ENCODE results near the gene KNDC1. TPM values are rescaled to one million over a fixed set of nuclear protein-coding genes. Genes with fewer than 3 reads are reported as not detected.

Gene KNDC1
- total RNA-seq, 2 donors from 2014 or later, result 6.5 to 9.6 TPM

DNA sequence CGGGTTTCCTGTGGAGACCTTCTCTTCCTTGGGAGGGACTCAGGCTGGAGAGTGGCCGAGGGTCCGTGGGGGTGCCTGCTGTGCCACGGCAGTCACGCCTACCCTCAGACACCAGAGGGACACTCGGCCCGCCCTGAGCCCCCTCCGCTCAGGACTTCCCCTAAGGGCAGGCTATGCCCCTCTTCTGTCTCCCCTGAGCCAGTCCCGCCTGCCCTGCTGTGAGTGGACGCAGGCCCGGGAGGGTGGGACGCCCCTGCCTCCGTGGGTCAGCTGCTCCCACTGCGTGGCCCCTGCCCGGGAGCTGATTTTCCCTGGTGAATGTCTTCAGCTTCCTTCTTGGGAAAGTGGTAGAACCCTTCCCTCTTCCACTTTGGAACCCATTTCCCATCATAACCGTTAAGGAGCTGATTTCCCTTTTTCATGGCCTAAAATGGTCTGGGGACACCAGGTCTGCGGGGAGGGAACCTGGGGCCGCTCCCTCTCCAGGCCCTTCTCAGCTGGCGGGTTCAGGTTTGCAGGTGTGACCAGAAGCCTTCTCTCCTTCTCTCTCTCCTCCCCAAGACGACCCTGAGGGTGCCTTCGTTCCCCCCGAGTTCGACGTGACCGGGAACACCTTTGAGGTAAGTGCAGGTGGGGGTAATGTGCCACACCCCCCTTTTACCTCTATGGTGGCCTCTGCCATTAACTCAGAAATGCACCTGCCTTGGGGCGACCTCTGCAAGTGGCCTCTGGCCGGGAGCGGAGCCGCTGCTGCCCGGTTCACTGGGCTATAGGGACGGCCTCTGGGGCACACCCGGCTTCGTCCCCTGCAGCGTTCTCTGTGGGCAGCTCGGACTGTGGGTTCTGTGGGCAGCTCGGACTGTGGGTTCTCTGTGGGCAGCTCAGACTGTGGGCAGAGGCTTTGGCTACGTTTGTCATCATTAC lies 7.9 kb downstream of the KNDC1 start:
- Mint-ChIP-seq H3K9me3 (peaks cover under 1% of the 10 kb centered on the region), H3K27ac (no peak overlapping the region), H3K4me3 (no peak overlapping the region), H3K27me3 (ENCODE audit: insufficient read depth) (no peaks in the 10 kb centered on the region), H3K4me1 (no peaks in the 10 kb centered on the region), H3K36me3 (ENCODE audit: low read depth) (peaks cover 27% of the 10 kb centered on the region)
- H3K9me3 ChIP-seq (ENCODE audit: control insufficient read depth, low read length), result no peaks in the 10 kb centered on the region
- H3K36me3 ChIP-seq (ENCODE audit: control insufficient read depth, insufficient read depth, low read length), result no peaks in the 10 kb centered on the region
- no peaks in the 10 kb centered on the region for H3K4me1 ChIP-seq (ENCODE audit: control insufficient read depth, insufficient read depth, low read length)
- TF ChIP-seq, protein P1, sequence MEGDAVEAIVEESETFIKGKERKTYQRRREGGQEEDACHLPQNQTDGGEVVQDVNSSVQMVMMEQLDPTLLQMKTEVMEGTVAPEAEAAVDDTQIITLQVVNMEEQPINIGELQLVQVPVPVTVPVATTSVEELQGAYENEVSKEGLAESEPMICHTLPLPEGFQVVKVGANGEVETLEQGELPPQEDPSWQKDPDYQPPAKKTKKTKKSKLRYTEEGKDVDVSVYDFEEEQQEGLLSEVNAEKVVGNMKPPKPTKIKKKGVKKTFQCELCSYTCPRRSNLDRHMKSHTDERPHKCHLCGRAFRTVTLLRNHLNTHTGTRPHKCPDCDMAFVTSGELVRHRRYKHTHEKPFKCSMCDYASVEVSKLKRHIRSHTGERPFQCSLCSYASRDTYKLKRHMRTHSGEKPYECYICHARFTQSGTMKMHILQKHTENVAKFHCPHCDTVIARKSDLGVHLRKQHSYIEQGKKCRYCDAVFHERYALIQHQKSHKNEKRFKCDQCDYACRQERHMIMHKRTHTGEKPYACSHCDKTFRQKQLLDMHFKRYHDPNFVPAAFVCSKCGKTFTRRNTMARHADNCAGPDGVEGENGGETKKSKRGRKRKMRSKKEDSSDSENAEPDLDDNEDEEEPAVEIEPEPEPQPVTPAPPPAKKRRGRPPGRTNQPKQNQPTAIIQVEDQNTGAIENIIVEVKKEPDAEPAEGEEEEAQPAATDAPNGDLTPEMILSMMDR (conservative IDR thresholded peaks at IDR 0.05), result no peak
- no peak overlapping the region for H3K4me3 ChIP-seq (ENCODE audit: low read length)
- 90 to 93% methylated on average over 20 to 37 of the region's 37 CpGs for WGBS, 2 experiments (ENCODE audit: insufficient coverage in 1 of 2, insufficient read length in 1 of 2)
- no peak for DNase-seq
- H3K27ac ChIP-seq (ENCODE audit: low read depth, low read length), result no peak overlapping the region
- H3K27me3 ChIP-seq (ENCODE audit: control insufficient read depth, insufficient read depth, low read length, poor library complexity, severe bottlenecking), result no peaks in the 10 kb centered on the region
- no peak overlapping the region for H3K9ac ChIP-seq (ENCODE audit: extremely low read depth, low read length, poor library complexity, severe bottlenecking)

GRCh38 chr10:133168617-133169031 lies 8.6 kb downstream of the KNDC1 start:
- Histone ChIP-seq H3K9me3 (ENCODE audit: control insufficient read depth, low read length) (no peaks in the 10 kb centered on the region), H3K4me3 (ENCODE audit: low read length) (no peak overlapping the region), H3K27ac (ENCODE audit: low read depth, low read length) (no peak overlapping the region), H3K27me3 (ENCODE audit: control insufficient read depth, insufficient read depth, low read length, poor library complexity, severe bottlenecking) (no peaks in the 10 kb centered on the region), H3K4me1 (ENCODE audit: control insufficient read depth, insufficient read depth, low read length) (no peaks in the 10 kb centered on the region), H3K36me3 (ENCODE audit: control insufficient read depth, insufficient read depth, low read length) (no peaks in the 10 kb centered on the region), H3K9ac (ENCODE audit: extremely low read depth, low read length, poor library complexity, severe bottlenecking) (no peak overlapping the region)
- Mint-ChIP-seq H3K27me3 (ENCODE audit: insufficient read depth) (no peaks in the 10 kb centered on the region), H3K4me3 (no peak overlapping the region), H3K4me1 (no peaks in the 10 kb centered on the region), H3K36me3 (ENCODE audit: low read depth) (peaks cover 30% of the 10 kb centered on the region), H3K27ac (no peak overlapping the region), H3K9me3 (peaks cover 4% of the 10 kb centered on the region)
- 95 to 100% methylated on average over 3 to 14 of the region's 14 CpGs for WGBS, 2 experiments (ENCODE audit: insufficient coverage in 1 of 2, insufficient read length in 1 of 2)
- TF ChIP-seq, protein P1 (conservative IDR thresholded peaks at IDR 0.05), result no peak
- no peak for DNase-seq

- H3K4me1 ChIP-seq (ENCODE audit: control insufficient read depth, insufficient read depth, low read length), result no peaks in the 10 kb centered on the region
- peak; percentile 28 for DNase-seq
- H3K9me3 ChIP-seq (ENCODE audit: control insufficient read depth, low read length), result no peaks in the 10 kb centered on the region
- H3K27me3 ChIP-seq (ENCODE audit: control insufficient read depth, insufficient read depth, low read length, poor library complexity, severe bottlenecking), result no peaks in the 10 kb centered on the region
- no peak overlapping the region for H3K9ac ChIP-seq (ENCODE audit: extremely low read depth, low read length, poor library complexity, severe bottlenecking)
- H3K27ac ChIP-seq (ENCODE audit: low read depth, low read length), result no peak overlapping the region
- peaks cover 33% of the 10 kb centered on the region for H3K36me3 Mint-ChIP-seq (ENCODE audit: low read depth)
- H3K4me3 ChIP-seq (ENCODE audit: low read length), result no peak overlapping the region
- WGBS, 2 experiments (ENCODE audit: insufficient coverage in 1 of 2, insufficient read length in 1 of 2), result 94 to 97% methylated on average over 23 to 30 of the region's 30 CpGs
- H3K36me3 ChIP-seq (ENCODE audit: control insufficient read depth, insufficient read depth, low read length), result no peaks in the 10 kb centered on the region
- H3K9me3 Mint-ChIP-seq, result peaks cover 4% of the 10 kb centered on the region
- TF ChIP-seq, protein P1 (conservative IDR thresholded peaks at IDR 0.05), result no peak
- H3K4me1 Mint-ChIP-seq, result no peaks in the 10 kb centered on the region
- no peak overlapping the region for H3K4me3 Mint-ChIP-seq
- no peak overlapping the region for H3K27ac Mint-ChIP-seq
- no peaks in the 10 kb centered on the region for H3K27me3 Mint-ChIP-seq (ENCODE audit: insufficient read depth)
Measured at GRCh38 chr10:133169173-133169947, 9.3 kb downstream of the KNDC1 start.
